ENCODE measurements around the gene PACSIN1. TPM values are rescaled to one million over a fixed set of nuclear protein-coding genes. Genes with fewer than 3 reads are reported as not detected.

The PACSIN1 gene
- total and polyA plus RNA-seq, 2 donors (not counting 3 experiments of a cell fraction or from before 2014, with no cell fraction given) = 0.03 TPM; not detected in 1

DNA sequence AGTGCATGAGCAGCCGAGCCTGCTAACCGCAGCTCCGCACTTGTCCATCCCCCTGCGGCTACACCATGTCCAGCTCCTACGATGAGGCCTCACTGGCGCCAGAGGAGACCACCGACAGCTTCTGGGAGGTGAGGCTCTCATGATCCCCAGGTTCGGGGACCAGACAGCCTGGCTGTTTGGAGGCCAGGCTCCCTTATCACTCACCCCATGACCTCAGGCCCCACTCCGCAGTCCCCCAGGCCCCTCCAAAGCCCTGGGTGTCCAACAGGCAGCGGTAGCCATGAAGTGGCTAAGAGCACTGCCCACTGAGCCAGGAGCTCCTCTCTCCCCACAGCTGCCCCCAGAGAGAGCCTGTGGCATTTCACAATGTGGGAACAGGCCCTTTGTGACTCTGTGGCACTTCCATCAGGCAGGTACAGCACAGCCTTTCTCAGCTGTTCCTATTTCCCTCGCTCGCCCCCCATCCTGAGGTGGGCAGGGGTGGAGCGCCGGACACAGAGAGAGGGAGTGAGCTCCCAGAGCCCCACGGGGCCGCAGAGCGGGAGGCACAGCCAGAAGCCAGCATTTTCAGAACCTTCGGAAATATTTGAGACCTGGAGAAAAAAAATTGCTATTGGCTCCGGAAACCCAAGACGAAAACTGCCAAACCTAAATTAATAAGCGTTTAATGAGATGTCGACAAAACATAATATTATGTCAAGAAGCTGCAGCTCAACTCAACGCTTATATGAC is 60.5 kb downstream of the PACSIN1 start:
- peaks cover 2% of the 10 kb centered on the region for H3K4me1 ChIP-seq (ENCODE audit: control insufficient read depth, extremely low read depth, insufficient read depth, low read length)
- no peaks in the 10 kb centered on the region for H3K9me1 ChIP-seq (replicated peaks; ENCODE audit: control insufficient read depth, extremely low read depth, insufficient read depth, low read length)
- H3K27ac ChIP-seq (ENCODE audit: insufficient read depth, low read depth, low read length) = no peak overlapping the region
- H3K27me3 ChIP-seq (ENCODE audit: control insufficient read depth in 2 of 2, insufficient read depth in 2 of 2, low read length in 2 of 2) = no peaks in the 10 kb centered on the region
- H3K9me3 ChIP-seq (replicated peaks; ENCODE audit: control insufficient read depth, insufficient read depth, low read length) = no peaks in the 10 kb centered on the region
- FAIRE-seq (no peak), DNase-seq (ENCODE audit: low read depth, low spot score) (no peak)
- no peaks in the 10 kb centered on the region for H3K36me3 ChIP-seq (ENCODE audit: control insufficient read depth in 2 of 2, extremely low read depth in 1 of 2, insufficient read depth in 2 of 2, low read length in 2 of 2)
- H3K79me2 ChIP-seq (ENCODE audit: control insufficient read depth, insufficient read depth, low read length) = no peaks in the 10 kb centered on the region
- TF ChIP-seq, protein P1, sequence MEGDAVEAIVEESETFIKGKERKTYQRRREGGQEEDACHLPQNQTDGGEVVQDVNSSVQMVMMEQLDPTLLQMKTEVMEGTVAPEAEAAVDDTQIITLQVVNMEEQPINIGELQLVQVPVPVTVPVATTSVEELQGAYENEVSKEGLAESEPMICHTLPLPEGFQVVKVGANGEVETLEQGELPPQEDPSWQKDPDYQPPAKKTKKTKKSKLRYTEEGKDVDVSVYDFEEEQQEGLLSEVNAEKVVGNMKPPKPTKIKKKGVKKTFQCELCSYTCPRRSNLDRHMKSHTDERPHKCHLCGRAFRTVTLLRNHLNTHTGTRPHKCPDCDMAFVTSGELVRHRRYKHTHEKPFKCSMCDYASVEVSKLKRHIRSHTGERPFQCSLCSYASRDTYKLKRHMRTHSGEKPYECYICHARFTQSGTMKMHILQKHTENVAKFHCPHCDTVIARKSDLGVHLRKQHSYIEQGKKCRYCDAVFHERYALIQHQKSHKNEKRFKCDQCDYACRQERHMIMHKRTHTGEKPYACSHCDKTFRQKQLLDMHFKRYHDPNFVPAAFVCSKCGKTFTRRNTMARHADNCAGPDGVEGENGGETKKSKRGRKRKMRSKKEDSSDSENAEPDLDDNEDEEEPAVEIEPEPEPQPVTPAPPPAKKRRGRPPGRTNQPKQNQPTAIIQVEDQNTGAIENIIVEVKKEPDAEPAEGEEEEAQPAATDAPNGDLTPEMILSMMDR (IDR thresholded peaks at IDR 0.05; ENCODE audit: extremely low read depth in 1 of 2, insufficient read depth in 1 of 2, low read depth in 1 of 2, low read length in 2 of 2) = no peak
- ChIA-PET CTCF (interaction anchor here (0.5 to 3.3 kb wide), 5 partner anchors 8 to 83 kb away, joined by 3 to 39 read pairs (median 4); no protein-coding TSS in a partner anchor), POLR2A (interaction anchor here (0.5 kb wide), 1 partner anchor 136 kb away, joined by 5 read pairs; no protein-coding TSS in a partner anchor)
- dilution Hi-C loops (cut with MboI; ENCODE audit: extremely low pct_ligation_motif_present, low sequenced_read_pairs) = no loop called here
- peak overlapping the region; percentile 67 for H3K4me2 ChIP-seq (ENCODE audit: insufficient read depth, low read length)
- H2AFZ ChIP-seq (ENCODE audit: low read depth, low read length) = peak overlapping the region; percentile 87
- H4K20me1 ChIP-seq (replicated peaks; ENCODE audit: control insufficient read depth, extremely low read depth, insufficient read depth, low read length) = no peaks in the 10 kb centered on the region
- peak overlapping the region in 1 of 3 experiments; percentile 42 for H3K4me3 ChIP-seq (replicated peaks in 1 of 3; ENCODE audit: insufficient read depth in 1 of 3, low read depth in 1 of 3, low read length in 3 of 3)
- intact Hi-C loops (cut with micrococcal nuclease) = loop anchor here (2.0 to 5.0 kb wide), 2 partner anchors 36 to 230 kb away; partner anchors contain the start of gene SNRPC
- peak overlapping the region; percentile 61 for H3K9ac ChIP-seq (replicated peaks; ENCODE audit: extremely low read depth, insufficient read depth, low read length)
- BruUV-seq (replicated peaks) = no TSS peak

DNA sequence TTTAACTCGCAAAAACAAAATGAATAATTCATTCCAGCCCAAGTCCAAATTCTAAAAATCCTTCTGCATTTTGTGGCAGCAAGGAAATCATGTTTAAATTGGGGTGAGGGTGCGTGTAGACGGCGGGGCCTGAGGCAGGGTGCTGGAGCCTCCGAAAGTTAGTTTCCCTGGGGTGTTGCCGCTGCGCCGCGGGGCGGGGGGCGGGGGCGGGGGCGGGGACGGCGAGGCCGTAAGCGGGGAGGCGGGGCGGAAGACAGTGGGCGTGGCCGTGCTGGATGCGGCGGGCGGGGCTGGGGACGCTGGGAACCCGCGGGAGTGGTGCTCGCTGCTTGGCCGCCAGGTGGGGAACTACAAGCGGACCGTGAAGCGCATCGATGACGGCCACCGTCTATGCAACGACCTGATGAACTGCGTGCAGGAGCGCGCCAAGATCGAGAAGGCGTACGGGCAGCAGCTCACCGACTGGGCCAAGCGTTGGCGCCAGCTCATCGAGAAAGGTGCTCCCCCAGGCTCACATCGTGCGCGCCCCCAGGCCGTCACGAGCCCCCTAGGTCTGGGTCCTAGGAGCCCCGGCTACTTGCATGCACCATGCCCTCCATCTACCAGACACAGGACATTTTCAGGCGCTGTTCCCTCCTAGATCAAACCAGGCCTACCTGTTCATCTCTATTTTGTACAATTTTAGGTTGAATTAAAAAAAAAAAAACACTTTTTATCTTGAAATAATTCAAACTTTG is 61.3 kb downstream of the PACSIN1 start:
- BruUV-seq (replicated peaks) = no TSS peak
- TF ChIP-seq GATA2 (IDR thresholded peaks at IDR 0.05; ENCODE audit: insufficient read depth, insufficient read length, low read depth, low read length) (no peak), POLR2A (IDR thresholded peaks at IDR 0.05; ENCODE audit: low read depth, low read length) (peak; percentile 42), FOS (IDR thresholded peaks at IDR 0.05; ENCODE audit: borderline replicate concordance, insufficient read depth, low read length) (no peak), JUN (IDR thresholded peaks at IDR 0.05; ENCODE audit: borderline replicate concordance, insufficient read depth, insufficient read length, low read depth) (no peak), EZH2 (IDR thresholded peaks at IDR 0.05; ENCODE audit: borderline replicate concordance, low read depth, low read length, severe bottlenecking) (no peak), POLR2AphosphoS5 (IDR thresholded peaks at IDR 0.05; ENCODE audit: insufficient read depth, low read depth, low read length) (peak; percentile 42), MYC (IDR thresholded peaks at IDR 0.05; ENCODE audit: low read depth, low read length) (no peak)
- TF ChIP-seq, protein P2, sequence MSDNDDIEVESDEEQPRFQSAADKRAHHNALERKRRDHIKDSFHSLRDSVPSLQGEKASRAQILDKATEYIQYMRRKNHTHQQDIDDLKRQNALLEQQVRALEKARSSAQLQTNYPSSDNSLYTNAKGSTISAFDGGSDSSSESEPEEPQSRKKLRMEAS (IDR thresholded peaks at IDR 0.05; ENCODE audit: insufficient read depth, insufficient read length) = no peak
- TF ChIP-seq, protein P1 (IDR thresholded peaks at IDR 0.05; ENCODE audit: extremely low read depth in 1 of 2, insufficient read depth in 1 of 2, low read depth in 1 of 2, low read length in 2 of 2) = peak; percentile 56 to 86
- Histone ChIP-seq H3K4me3 (replicated peaks in 1 of 3; ENCODE audit: insufficient read depth in 1 of 3, low read depth in 1 of 3, low read length in 3 of 3) (peak overlapping the region in 2 of 3 experiments; percentile 4 to 42), H3K27me3 (ENCODE audit: control insufficient read depth in 2 of 2, insufficient read depth in 2 of 2, low read length in 2 of 2) (no peaks in the 10 kb centered on the region), H3K9me3 (replicated peaks; ENCODE audit: control insufficient read depth, insufficient read depth, low read length) (no peaks in the 10 kb centered on the region), H3K79me2 (ENCODE audit: control insufficient read depth, insufficient read depth, low read length) (no peaks in the 10 kb centered on the region), H3K27ac (ENCODE audit: insufficient read depth, low read depth, low read length) (no peak overlapping the region), H3K36me3 (ENCODE audit: control insufficient read depth in 2 of 2, extremely low read depth in 1 of 2, insufficient read depth in 2 of 2, low read length in 2 of 2) (no peaks in the 10 kb centered on the region), H3K9me1 (replicated peaks; ENCODE audit: control insufficient read depth, extremely low read depth, insufficient read depth, low read length) (no peaks in the 10 kb centered on the region), H3K4me2 (ENCODE audit: insufficient read depth, low read length) (peak overlapping the region; percentile 67), H3K9ac (replicated peaks; ENCODE audit: extremely low read depth, insufficient read depth, low read length) (peak overlapping the region; percentile 61), H3K4me1 (ENCODE audit: control insufficient read depth, extremely low read depth, insufficient read depth, low read length) (peaks cover 2% of the 10 kb centered on the region), H4K20me1 (replicated peaks; ENCODE audit: control insufficient read depth, extremely low read depth, insufficient read depth, low read length) (no peaks in the 10 kb centered on the region), H2AFZ (ENCODE audit: low read depth, low read length) (peak overlapping the region; percentile 87)
- peak; percentile 93 for FAIRE-seq
- ChIA-PET CTCF (interaction anchor here (0.7 to 3.3 kb wide), 4 partner anchors 9 to 82 kb away, joined by 3 to 39 read pairs (median 9); no protein-coding TSS in a partner anchor), POLR2A (no interaction called here)
- peak; percentile 89 for DNase-seq (ENCODE audit: low read depth, low spot score)
- dilution Hi-C loops (cut with MboI; ENCODE audit: extremely low pct_ligation_motif_present, low sequenced_read_pairs) (no loop called here), intact Hi-C loops (cut with micrococcal nuclease) (loop anchor here (1.0 to 5.0 kb wide), 4 partner anchors 35 to 613 kb away; partner anchors contain the start of gene SNRPC)

All from endothelial cell of umbilical vein (primary cell).